Endothelial cell of umbilical vein (primary cell): ENCODE data around the gene MID1. TPM values are rescaled to one million over a fixed set of nuclear protein-coding genes. Genes with fewer than 3 reads are reported as not detected.

Experiments used
- BruUV-seq: library from RNA; stranded (reverse); fragments of 400-500 nt; replicated peaks from 2 replicates; lab custom pipeline; 2021; lab: Mats Ljungman, UMichigan
- CTCF ChIA-PET: fragments of 300-600, 350-600 bp; sonication (Branson Sonifier 250); formaldehyde crosslinking; loops from one replicate; lab custom pipeline; 2021; ENCODE audit warnings: antibody characterized with exemption, inconsistent platforms; lab: Charles Lee
- POLR2A ChIA-PET: fragments of 300-600, 350-600 bp; sonication (Branson Sonifier 250); formaldehyde crosslinking; loops from one replicate; lab custom pipeline; 2021; ENCODE audit warnings: antibody characterized with exemption, inconsistent platforms; lab: Charles Lee
- DNase-seq: peaks from one replicate; pipeline ENCODE4 v3.0.0-alpha.2; 2011; ENCODE audit warnings: low read depth, low spot score
- FAIRE-seq: peaks from 2 replicates; lab custom pipeline; 2011; peaks lifted over from hg19 to GRCh38; lab: Jason Lieb, UNC
- H2AFZ ChIP-seq: 2 replicates; pipeline ENCODE4 v1.6.0; 2012; ENCODE audit warnings: low read depth, low read length, control low read depth, inconsistent platforms
- H3K27ac ChIP-seq: 2 replicates; pipeline ENCODE4 v1.5.1; 2011; ENCODE audit warnings: low read depth, mild to moderate bottlenecking, control low read depth, low read length, moderate library complexity; ENCODE audit not compliant: insufficient read depth
- H3K27me3 ChIP-seq, 2 experiments: 2 replicates each; pipeline versions ENCODE4 v1.6.0 to v1.6.1; 2011; ENCODE audit warnings: low read length in 2 of 2, mixed read lengths in 1 of 2; ENCODE audit not compliant: control insufficient read depth in 2 of 2, insufficient read depth in 2 of 2
- H3K36me3 ChIP-seq, 2 experiments: 2 replicates in 1 of 2; 3 replicates in 1 of 2; pipeline ENCODE4 v1.5.1; 2011; ENCODE audit warnings: low read length in 2 of 2, mild to moderate bottlenecking in 1 of 2, moderate library complexity in 1 of 2; ENCODE audit not compliant: control insufficient read depth in 2 of 2, insufficient read depth in 2 of 2; ENCODE audit errors: extremely low read depth in 1 of 2
- H3K4me1 ChIP-seq: 3 replicates; pipeline ENCODE4 v1.5.1; 2011; ENCODE audit warnings: mild to moderate bottlenecking, low read length; ENCODE audit not compliant: control insufficient read depth, insufficient read depth; ENCODE audit errors: extremely low read depth
- H3K4me2 ChIP-seq: 2 replicates; pipeline ENCODE4 v1.6.1; 2011; ENCODE audit warnings: low read length, control low read depth, mixed read lengths; ENCODE audit not compliant: insufficient read depth
- H3K4me3 ChIP-seq, 3 experiments: fragments of 200-600 bp in 1 of 3; sonication (generic), shearing (Covaris generic) in 1 of 3; replicated peaks in 1 of 3; 2 replicates each; pipeline ENCODE4 v1.5.1; 2011 to 2016; ENCODE audit warnings: control low read depth in 3 of 3, low read length in 3 of 3, mild to moderate bottlenecking in 2 of 3, inconsistent platforms in 1 of 3, low read depth in 1 of 3, moderate library complexity in 1 of 3; ENCODE audit not compliant: insufficient read depth in 1 of 3
- H3K79me2 ChIP-seq: 2 replicates; pipeline ENCODE4 v1.6.0; 2012; ENCODE audit warnings: low read length, inconsistent platforms; ENCODE audit not compliant: control insufficient read depth, insufficient read depth
- H3K9ac ChIP-seq: replicated peaks from 2 replicates; pipeline ENCODE3; 2011; ENCODE audit warnings: low read length, control low read depth; ENCODE audit not compliant: insufficient read depth; ENCODE audit errors: extremely low read depth
- H3K9me1 ChIP-seq: replicated peaks from 3 replicates; pipeline ENCODE4 v1.6.0; 2011; ENCODE audit warnings: mild to moderate bottlenecking, low read length; ENCODE audit not compliant: control insufficient read depth, insufficient read depth; ENCODE audit errors: extremely low read depth
- H3K9me3 ChIP-seq: replicated peaks from 2 replicates; pipeline ENCODE4 v1.5.1; 2012; ENCODE audit warnings: low read length, inconsistent platforms; ENCODE audit not compliant: control insufficient read depth, insufficient read depth
- H4K20me1 ChIP-seq: replicated peaks from 2 replicates; pipeline ENCODE3; 2011; ENCODE audit warnings: mild to moderate bottlenecking, low read length; ENCODE audit not compliant: control insufficient read depth, insufficient read depth; ENCODE audit errors: extremely low read depth
- EZH2 ChIP-seq: IDR thresholded peaks from 2 replicates; pipeline ENCODE4 v1.6.1; 2012; ENCODE audit warnings: borderline replicate concordance, low read depth, mild to moderate bottlenecking, moderate library complexity, low read length, inconsistent platforms; ENCODE audit not compliant: severe bottlenecking
- FOS ChIP-seq: IDR thresholded peaks from 2 replicates; pipeline ENCODE4 v1.6.1; 2011; ENCODE audit warnings: mild to moderate bottlenecking, low read length, moderate library complexity, borderline replicate concordance; ENCODE audit not compliant: insufficient read depth
- GATA2 ChIP-seq: IDR thresholded peaks from 2 replicates; pipeline ENCODE4 v1.7.0; 2011; ENCODE audit warnings: low read depth, mild to moderate bottlenecking, moderate library complexity, mixed read lengths, low read length; ENCODE audit not compliant: insufficient read length, insufficient read depth
- JUN ChIP-seq: IDR thresholded peaks from 2 replicates; pipeline ENCODE4 v1.6.1; 2011; ENCODE audit warnings: borderline replicate concordance, low read depth; ENCODE audit not compliant: insufficient read length, insufficient read depth
- MYC ChIP-seq: IDR thresholded peaks from one replicate; pipeline ENCODE4 v1.6.1; 2011; ENCODE audit warnings: mild to moderate bottlenecking, low read depth, low read length
- POLR2A ChIP-seq: IDR thresholded peaks from 2 replicates; pipeline ENCODE4 v1.6.1; 2012; ENCODE audit warnings: low read depth, mild to moderate bottlenecking, control low read depth, low read length
- dilution Hi-C: fragments of 300-500 bp; cut with MboI; formaldehyde crosslinking; loops from one replicate; pipeline ENCODE4 v1.15.0; 2019; ENCODE audit warnings: low sequenced_read_pairs; ENCODE audit not compliant: extremely low pct_ligation_motif_present
- intact Hi-C: fragments of 100-400 bp; cut with micrococcal nuclease; formaldehyde crosslinking; loops from one replicate; pipeline ENCODE4 v1.10.0; 2022
- polyA plus RNA-seq, 4 experiments: library from polyadenylated mRNA; depleted of rRNA in 3 of 4; stranded (reverse) in 3 of 4; unstranded in 1 of 4; fragments of >200 nt; gene quantifications; 2 replicates each; pipeline versions ENCODE4 v1.2.1 to v1.2.3, GENCODE V29; 2011 to 2012; ENCODE audit warnings: missing spikeins in 1 of 4
- total RNA-seq: library from RNA; stranded (reverse); gene quantifications from 2 replicates; pipeline ENCODE4 v1.2.3, GENCODE V29; 2021
- TF ChIP-seq, protein P1 (sequence below), 2 donors: IDR thresholded peaks; 1 replicate in 1 of 2; 2 replicates in 1 of 2; pipeline ENCODE4 v1.5.1; 2011; ENCODE audit warnings: low read length in 2 of 2, mild to moderate bottlenecking in 2 of 2, moderate library complexity in 2 of 2, control low read depth in 1 of 2, inconsistent platforms in 1 of 2, low read depth in 1 of 2; ENCODE audit not compliant: insufficient read depth in 1 of 2; ENCODE audit errors: extremely low read depth in 1 of 2
- TF ChIP-seq, protein P2 (sequence below): IDR thresholded peaks from 2 replicates; pipeline ENCODE4 v1.6.1; 2011; ENCODE audit not compliant: insufficient read depth, insufficient read length

The MID1 gene
- total and polyA plus RNA-seq, 2 donors (not counting 3 experiments of a cell fraction or from before 2014, with no cell fraction given) = 21.3 to 29.8 TPM

DNA sequence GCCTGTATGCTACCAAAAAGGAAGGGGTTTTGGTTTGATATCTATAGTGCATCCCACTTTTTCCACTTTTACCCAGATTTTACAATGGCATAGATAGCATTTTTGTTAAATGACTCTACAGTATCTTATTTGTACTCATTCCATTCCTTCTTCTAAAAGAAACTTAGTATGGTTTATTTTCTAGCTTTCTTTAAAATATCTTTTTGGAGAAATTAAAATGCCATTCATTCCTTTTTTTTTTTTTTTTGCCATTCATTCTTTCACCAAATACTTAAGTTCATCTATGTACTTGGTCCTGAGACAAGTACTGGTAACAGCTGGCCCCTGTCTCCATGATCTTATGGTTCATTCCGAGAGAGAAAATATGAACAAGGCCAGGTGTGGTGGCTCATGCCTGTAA, 49.1 kb downstream of the MID1 start:
- POLR2A ChIA-PET = no interaction called here
- no peak overlapping the region for H2AFZ ChIP-seq
- no peak overlapping the region for H3K4me3 ChIP-seq
- CTCF ChIA-PET = no interaction called here
- peaks cover 15% of the 10 kb centered on the region for H3K79me2 ChIP-seq
- DNase-seq (no peak), FAIRE-seq (peak; percentile 48)
- H3K36me3 ChIP-seq = peaks cover 0 to 5% of the 10 kb centered on the region in 2 experiments
- H4K20me1 ChIP-seq = no peaks in the 10 kb centered on the region
- dilution Hi-C loops (no loop called here), intact Hi-C loops (no loop called here)
- no peak overlapping the region for H3K27ac ChIP-seq
- no TSS peak for BruUV-seq
- H3K9ac ChIP-seq = no peak overlapping the region
- H3K9me3 ChIP-seq = no peaks in the 10 kb centered on the region
- no peak overlapping the region for H3K4me2 ChIP-seq
- H3K4me1 ChIP-seq = peaks cover 22% of the 10 kb centered on the region
- TF ChIP-seq MYC = no peak
- TF ChIP-seq, protein P1, sequence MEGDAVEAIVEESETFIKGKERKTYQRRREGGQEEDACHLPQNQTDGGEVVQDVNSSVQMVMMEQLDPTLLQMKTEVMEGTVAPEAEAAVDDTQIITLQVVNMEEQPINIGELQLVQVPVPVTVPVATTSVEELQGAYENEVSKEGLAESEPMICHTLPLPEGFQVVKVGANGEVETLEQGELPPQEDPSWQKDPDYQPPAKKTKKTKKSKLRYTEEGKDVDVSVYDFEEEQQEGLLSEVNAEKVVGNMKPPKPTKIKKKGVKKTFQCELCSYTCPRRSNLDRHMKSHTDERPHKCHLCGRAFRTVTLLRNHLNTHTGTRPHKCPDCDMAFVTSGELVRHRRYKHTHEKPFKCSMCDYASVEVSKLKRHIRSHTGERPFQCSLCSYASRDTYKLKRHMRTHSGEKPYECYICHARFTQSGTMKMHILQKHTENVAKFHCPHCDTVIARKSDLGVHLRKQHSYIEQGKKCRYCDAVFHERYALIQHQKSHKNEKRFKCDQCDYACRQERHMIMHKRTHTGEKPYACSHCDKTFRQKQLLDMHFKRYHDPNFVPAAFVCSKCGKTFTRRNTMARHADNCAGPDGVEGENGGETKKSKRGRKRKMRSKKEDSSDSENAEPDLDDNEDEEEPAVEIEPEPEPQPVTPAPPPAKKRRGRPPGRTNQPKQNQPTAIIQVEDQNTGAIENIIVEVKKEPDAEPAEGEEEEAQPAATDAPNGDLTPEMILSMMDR (IDR thresholded peaks at IDR 0.05; ENCODE audit: extremely low read depth in 1 of 2, insufficient read depth in 1 of 2, low read depth in 1 of 2, low read length in 2 of 2) = no peak
- TF ChIP-seq POLR2A = no peak
- TF ChIP-seq EZH2 = no peak
- no peak for TF ChIP-seq GATA2
- TF ChIP-seq, protein P2, sequence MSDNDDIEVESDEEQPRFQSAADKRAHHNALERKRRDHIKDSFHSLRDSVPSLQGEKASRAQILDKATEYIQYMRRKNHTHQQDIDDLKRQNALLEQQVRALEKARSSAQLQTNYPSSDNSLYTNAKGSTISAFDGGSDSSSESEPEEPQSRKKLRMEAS = no peak
- TF ChIP-seq JUN = no peak
- no peak for TF ChIP-seq FOS
- no peaks in the 10 kb centered on the region for H3K9me1 ChIP-seq
- H3K27me3 ChIP-seq = no peaks in the 10 kb centered on the region
